K562 (cell line): ENCODE data around the gene SNAPC2. TPM values are rescaled to one million over a fixed set of nuclear protein-coding genes. Genes with fewer than 3 reads are reported as not detected.

Source experiments
- ATAC-seq: fragments of 200-7000 bp; cut with Tn5 transposase; 3 replicates; pipeline ENCODE4 v1.9.1; 2020; ENCODE audit warnings: moderate library complexity
- BruUV-seq: library from RNA; stranded (reverse); fragments of 400-500 nt; replicated peaks from 2 replicates; lab custom pipeline; 2021; lab: Mats Ljungman, UMichigan
- CTCF ChIA-PET: fragments of 300-600 bp; formaldehyde crosslinking; extraction: SDS; loops from one replicate; lab custom pipeline; 2021; ENCODE audit warnings: low intra/inter-chr PET ratio; lab: Yijun Ruan, JAX
- POLR2A ChIA-PET: fragments of 300-600, 350-650 bp; sonication (Branson Sonifier 250); formaldehyde crosslinking; extraction: SDS; loops from one replicate; lab custom pipeline; 2021; ENCODE audit warnings: antibody characterized with exemption, inconsistent platforms; lab: Yijun Ruan, JAX
- DNase-seq, 4 experiments: peaks; one replicate each; pipeline versions ENCODE4 v3.0.0 to v3.0.0-alpha.2; 2011 to 2018; ENCODE audit warnings: low spot score in 3 of 4, mixed read lengths in 3 of 4; ENCODE audit errors: extremely low read depth in 1 of 4
- FAIRE-seq: peaks from 2 replicates; lab custom pipeline; 2011; peaks lifted over from hg19 to GRCh38; lab: Jason Lieb, UNC
- H2AFZ ChIP-seq: 2 replicates; pipeline ENCODE4 v1.6.0; 2011; ENCODE audit warnings: low read depth, low read length, control low read depth, inconsistent platforms
- H3K27ac ChIP-seq: fragments of 200-600 bp; 3 replicates; pipeline ENCODE4 v1.8.0; 2011; ENCODE audit warnings: low read depth, mild to moderate bottlenecking, control low read depth, inconsistent platforms, low read length, moderate library complexity, mixed read lengths; ENCODE audit errors: extremely low read depth
- H3K27me3 ChIP-seq, 2 experiments: fragments of 300-600 bp in 1 of 2; 2 replicates in 1 of 2; 3 replicates in 1 of 2; pipeline versions ENCODE4 v1.6.0 to v1.8.0; 2011; ENCODE audit warnings: inconsistent platforms in 2 of 2, low read length in 2 of 2, mild to moderate bottlenecking in 1 of 2, mixed read lengths in 1 of 2, moderate library complexity in 1 of 2; ENCODE audit not compliant: control insufficient read depth in 2 of 2, insufficient read depth in 2 of 2
- H3K36me3 ChIP-seq: fragments of 300-600 bp; 3 replicates; pipeline ENCODE4 v1.8.0; 2011; ENCODE audit warnings: mild to moderate bottlenecking, low read length, inconsistent platforms; ENCODE audit not compliant: control insufficient read depth, insufficient read depth
- H3K4me1 ChIP-seq, 2 experiments: fragments of 200-600 bp in 1 of 2; replicated peaks in 1 of 2; 2 replicates in 1 of 2; 3 replicates in 1 of 2; pipeline versions ENCODE4 v1.5.1 to v1.8.0; 2011; ENCODE audit warnings: inconsistent platforms in 2 of 2, low read length in 2 of 2, mild to moderate bottlenecking in 1 of 2, mixed read lengths in 1 of 2, moderate library complexity in 1 of 2; ENCODE audit not compliant: control insufficient read depth in 2 of 2, insufficient read depth in 2 of 2
- H3K4me2 ChIP-seq: 2 replicates; pipeline ENCODE4 v1.6.1; 2011; ENCODE audit warnings: low read length, control low read depth, inconsistent platforms, mixed read lengths; ENCODE audit not compliant: insufficient read depth
- H3K4me3 ChIP-seq: fragments of 200-600 bp; sonication (generic), shearing (Covaris generic); 2 replicates; pipeline ENCODE4 v1.5.1; 2016; ENCODE audit warnings: control low read depth, inconsistent platforms
- H3K79me2 ChIP-seq: fragments of 200-600 bp; 3 replicates; pipeline ENCODE4 v1.8.0; 2011; ENCODE audit warnings: low read length, inconsistent platforms; ENCODE audit not compliant: control insufficient read depth, insufficient read depth
- H3K9ac ChIP-seq, 2 experiments: 2 replicates each; pipeline versions ENCODE4 v1.6.0 to v1.6.1; 2011; ENCODE audit warnings: low read depth in 2 of 2, low read length in 2 of 2, control low read depth in 1 of 2, inconsistent platforms in 1 of 2, mild to moderate bottlenecking in 1 of 2, mixed read lengths in 1 of 2; ENCODE audit not compliant: insufficient read depth in 1 of 2
- H3K9me1 ChIP-seq: one replicate; pipeline ENCODE4 v1.6.0; 2011; ENCODE audit warnings: inconsistent platforms, mild to moderate bottlenecking, low read length, moderate library complexity; ENCODE audit not compliant: control insufficient read depth, insufficient read depth
- H3K9me3 ChIP-seq: replicated peaks from 2 replicates; pipeline ENCODE4 v1.5.1; 2011; ENCODE audit warnings: low read depth, low read length, inconsistent platforms; ENCODE audit not compliant: control insufficient read depth, insufficient read depth
- H4K20me1 ChIP-seq: replicated peaks from 2 replicates; pipeline ENCODE4 v1.6.1; 2011; ENCODE audit warnings: low read length, inconsistent platforms, mixed read lengths; ENCODE audit not compliant: control insufficient read depth, insufficient read depth
- GTF2A2 ChIP-seq: IDR thresholded peaks from 2 replicates; pipeline ENCODE4 v1.6.1; 2016; ENCODE audit warnings: mild to moderate bottlenecking, missing genetic modification characterization, missing compliant biosample characterization
- MTA1 ChIP-seq: fragments of 450-650 bp; IDR thresholded peaks from 2 replicates; pipeline ENCODE4 v1.6.1; 2017; ENCODE audit warnings: borderline replicate concordance
- PHTF2 ChIP-seq: fragments of 250-450 bp; sonication (Bioruptor Pico); IDR thresholded peaks from 2 replicates; pipeline ENCODE4 v1.5.0; 2021; ENCODE audit warnings: mild to moderate bottlenecking
- POLR2G ChIP-seq: fragments of 200-400 bp; formaldehyde crosslinking; IDR thresholded peaks from 2 replicates; pipeline ENCODE4 v1.6.1; 2017; ENCODE audit warnings: low read depth, mild to moderate bottlenecking, antibody characterized with exemption, low read length, moderate library complexity
- SP1 ChIP-seq: sonication (generic); formaldehyde crosslinking; IDR thresholded peaks from 2 replicates; pipeline ENCODE4 v1.8.1; 2022; ENCODE audit warnings: mild to moderate bottlenecking, missing genetic modification reagents
- WGBS: fragments of 100-300 bp; shearing (Covaris generic); methylation state at CpG from one replicate; pipeline ENCODE4 v1.1.6; 2016; ENCODE audit warnings: low coverage, mixed read lengths; ENCODE audit not compliant: insufficient coverage; ENCODE audit errors: missing lambda C conversion rate; 5-methylcytosine and 5-hydroxymethylcytosine counted together
- in situ Hi-C: fragments of 300-500 bp; cut with MboI; formaldehyde crosslinking; loops from 4 replicates; pipeline ENCODE4 v1.15.0; 2018; ENCODE audit warnings: inconsistent platforms, mixed read lengths
- intact Hi-C: fragments of 100-400 bp; cut with micrococcal nuclease; formaldehyde crosslinking; loops from 2 replicates; pipeline ENCODE4 v1.14.2; 2022
- polyA plus RNA-seq, 8 experiments: library from polyadenylated mRNA; depleted of rRNA in 4 of 8; stranded (reverse) in 5 of 8; unstranded in 3 of 8; fragments of >200 nt; fragmentation: Nextera tagmentation in 2 of 8; fragmentation: Illumina TruSeq in 1 of 8; extraction: Ambion mirVana in 2 of 8; extraction: Trizol in 1 of 8; gene quantifications; 2 replicates each; pipeline versions ENCODE4 v1.2.1 to v1.2.3, GENCODE V29; 2011 to 2014; ENCODE audit warnings: inconsistent platforms in 1 of 8, missing spikeins in 1 of 8
- total RNA-seq, 7 experiments: library from RNA; depleted of rRNA in 6 of 7; stranded (reverse); fragments of >200 nt in 6 of 7; fragmentation: Illumina TruSeq in 2 of 7; extraction: Trizol in 2 of 7; gene quantifications; 2 replicates each; pipeline versions ENCODE4 v1.2.1 to v1.2.3, GENCODE V29; 2011 to 2021; ENCODE audit warnings: low replicate concordance in 1 of 7
- TF ChIP-seq, protein P1 (sequence below): sonication (generic); formaldehyde crosslinking; IDR thresholded peaks from 2 replicates; pipeline ENCODE4 v1.8.0; 2022; ENCODE audit warnings: mild to moderate bottlenecking, missing genetic modification reagents

SNAPC2 gene
- total and polyA plus RNA-seq, 9 of the 15 experiments (the other 6 are each of a cell fraction or from before 2014, with no cell fraction given): 0.59 to 45.1 (median 15.3) TPM

DNA sequence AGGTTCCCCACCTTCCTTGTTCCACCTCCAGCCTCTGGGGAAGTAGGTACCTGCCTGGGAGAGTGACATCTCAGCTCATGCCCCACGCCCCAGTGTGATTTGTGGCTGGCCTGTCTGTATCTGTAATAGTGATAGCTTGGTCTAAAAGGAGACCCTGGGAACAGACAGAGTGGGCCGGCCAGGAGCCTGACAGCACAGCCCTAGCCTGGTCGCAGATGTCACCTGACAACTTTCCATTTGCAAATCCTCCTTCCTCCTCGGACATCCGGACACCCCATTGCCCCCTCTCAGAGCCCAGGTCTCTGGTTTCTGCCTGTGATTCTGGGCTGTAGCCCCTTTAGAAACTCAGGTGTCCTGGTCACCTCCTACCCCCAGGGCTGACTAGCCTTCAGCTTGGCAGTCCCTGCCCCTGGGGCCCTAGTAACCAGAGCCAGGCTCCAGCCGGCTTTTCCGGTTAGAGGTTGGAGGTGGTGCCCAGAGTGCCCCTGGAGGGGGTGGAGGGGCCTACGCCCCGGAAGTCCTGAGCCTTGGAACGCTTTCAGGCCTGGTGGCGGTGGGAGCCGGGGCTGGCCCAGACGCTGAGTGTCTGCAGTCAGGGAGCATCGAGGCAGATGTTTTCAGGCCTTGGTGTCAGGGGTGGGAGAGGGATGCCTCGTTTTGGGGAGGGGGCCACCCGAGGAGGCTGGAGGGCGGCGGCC is 25.4 kb upstream of the SNAPC2 start:
- H3K36me3 ChIP-seq: peaks cover 7% of the 10 kb centered on the region; the same call in 1 of the 3 replicates
- no peaks in the 10 kb centered on the region for H3K79me2 ChIP-seq
- in situ Hi-C loops: no loop called here
- H4K20me1 ChIP-seq: no peaks in the 10 kb centered on the region
- H3K27ac ChIP-seq: no peak overlapping the region
- H3K4me2 ChIP-seq: no peak overlapping the region
- no peak for FAIRE-seq
- no peak overlapping the region for H3K4me3 ChIP-seq
- ChIA-PET POLR2A (no interaction called here), CTCF (no interaction called here)
- ATAC-seq: no peak
- no peaks in the 10 kb centered on the region for H3K9me1 ChIP-seq
- intact Hi-C loops: no loop called here
- TF ChIP-seq POLR2G: 0 out of 2 replicates have a peak, but pooled peaks have one; percentile 34
- TF ChIP-seq PHTF2 (CRISPR knock-in tag): no peak
- no peak for TF ChIP-seq GTF2A2 (tag)
- no peak for TF ChIP-seq MTA1
- no peak overlapping the region for H2AFZ ChIP-seq
- BruUV-seq: no TSS peak
- no peaks in the 10 kb centered on the region for H3K27me3 ChIP-seq
- H3K9me3 ChIP-seq: no peaks in the 10 kb centered on the region
- DNase-seq: no peak
- H3K4me1 ChIP-seq: peaks cover 4 to 27% of the 10 kb centered on the region in 2 experiments; a peak in 4 of 5 replicates
- WGBS: 70% methylated on average over 18 of the region's 18 CpGs
- peak overlapping the region in 1 of 2 experiments; percentile 6; a peak in 2 of 4 replicates for H3K9ac ChIP-seq

DNA sequence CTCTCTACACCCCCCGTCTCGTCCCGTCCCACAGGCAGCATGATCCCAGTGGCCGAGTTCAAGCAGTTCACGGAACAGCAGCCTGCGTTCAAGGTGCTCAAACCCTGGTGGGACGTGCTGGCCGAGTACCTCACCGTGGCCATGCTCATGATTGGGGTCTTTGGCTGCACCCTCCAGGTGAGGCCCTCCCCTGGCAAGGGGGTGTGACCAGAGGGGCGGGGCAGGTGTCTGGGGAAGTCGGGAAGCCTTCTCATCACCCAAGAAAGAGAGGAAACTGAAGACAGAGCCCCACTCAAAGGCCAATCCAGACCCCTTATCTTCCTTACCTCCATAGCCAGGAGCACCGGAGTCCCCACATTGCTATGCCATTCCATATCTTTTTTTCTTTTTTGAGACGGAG is 24.6 kb upstream of the SNAPC2 start:
- Histone ChIP-seq H3K27me3 (no peaks in the 10 kb centered on the region), H4K20me1 (no peaks in the 10 kb centered on the region), H3K9me1 (no peaks in the 10 kb centered on the region)
- CTCF ChIA-PET: no interaction called here
- TF ChIP-seq SP1 (CRISPR knock-in tag): no peak
- TF ChIP-seq, protein P1, sequence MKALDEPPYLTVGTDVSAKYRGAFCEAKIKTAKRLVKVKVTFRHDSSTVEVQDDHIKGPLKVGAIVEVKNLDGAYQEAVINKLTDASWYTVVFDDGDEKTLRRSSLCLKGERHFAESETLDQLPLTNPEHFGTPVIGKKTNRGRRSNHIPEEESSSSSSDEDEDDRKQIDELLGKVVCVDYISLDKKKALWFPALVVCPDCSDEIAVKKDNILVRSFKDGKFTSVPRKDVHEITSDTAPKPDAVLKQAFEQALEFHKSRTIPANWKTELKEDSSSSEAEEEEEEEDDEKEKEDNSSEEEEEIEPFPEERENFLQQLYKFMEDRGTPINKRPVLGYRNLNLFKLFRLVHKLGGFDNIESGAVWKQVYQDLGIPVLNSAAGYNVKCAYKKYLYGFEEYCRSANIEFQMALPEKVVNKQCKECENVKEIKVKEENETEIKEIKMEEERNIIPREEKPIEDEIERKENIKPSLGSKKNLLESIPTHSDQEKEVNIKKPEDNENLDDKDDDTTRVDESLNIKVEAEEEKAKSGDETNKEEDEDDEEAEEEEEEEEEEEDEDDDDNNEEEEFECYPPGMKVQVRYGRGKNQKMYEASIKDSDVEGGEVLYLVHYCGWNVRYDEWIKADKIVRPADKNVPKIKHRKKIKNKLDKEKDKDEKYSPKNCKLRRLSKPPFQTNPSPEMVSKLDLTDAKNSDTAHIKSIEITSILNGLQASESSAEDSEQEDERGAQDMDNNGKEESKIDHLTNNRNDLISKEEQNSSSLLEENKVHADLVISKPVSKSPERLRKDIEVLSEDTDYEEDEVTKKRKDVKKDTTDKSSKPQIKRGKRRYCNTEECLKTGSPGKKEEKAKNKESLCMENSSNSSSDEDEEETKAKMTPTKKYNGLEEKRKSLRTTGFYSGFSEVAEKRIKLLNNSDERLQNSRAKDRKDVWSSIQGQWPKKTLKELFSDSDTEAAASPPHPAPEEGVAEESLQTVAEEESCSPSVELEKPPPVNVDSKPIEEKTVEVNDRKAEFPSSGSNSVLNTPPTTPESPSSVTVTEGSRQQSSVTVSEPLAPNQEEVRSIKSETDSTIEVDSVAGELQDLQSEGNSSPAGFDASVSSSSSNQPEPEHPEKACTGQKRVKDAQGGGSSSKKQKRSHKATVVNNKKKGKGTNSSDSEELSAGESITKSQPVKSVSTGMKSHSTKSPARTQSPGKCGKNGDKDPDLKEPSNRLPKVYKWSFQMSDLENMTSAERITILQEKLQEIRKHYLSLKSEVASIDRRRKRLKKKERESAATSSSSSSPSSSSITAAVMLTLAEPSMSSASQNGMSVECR: no peak
- TF ChIP-seq, all 486 proteins: peak for 0
- no peak for FAIRE-seq
- Histone ChIP-seq H3K4me3 (no peak overlapping the region), H3K4me1 (peaks cover 4 to 35% of the 10 kb centered on the region in 2 experiments; a peak in 4 of 5 replicates), H3K9ac (peak overlapping the region in 1 of 2 experiments; percentile 6; a peak in 1 of 4 replicates), H3K36me3 (peaks cover 13% of the 10 kb centered on the region; the same call in 1 of the 3 replicates), H3K9me3 (no peaks in the 10 kb centered on the region), H3K27ac (no peak overlapping the region), H3K79me2 (no peaks in the 10 kb centered on the region), H3K4me2 (no peak overlapping the region), H2AFZ (no peak overlapping the region)
- in situ Hi-C loops (no loop called here), intact Hi-C loops (no loop called here)
- BruUV-seq: no TSS peak
- POLR2A ChIA-PET: no interaction called here
- 73% methylated on average over 11 of the region's 13 CpGs for WGBS
- no peak for DNase-seq
- no peak for ATAC-seq
